ENCODE data around the gene ARL4C. TPM values are rescaled to one million over a fixed set of nuclear protein-coding genes. Genes with fewer than 3 reads are reported as not detected.

The ARL4C gene
- total and polyA plus RNA-seq, 5 donors from 2014 or later = 103 to 407 (median 152) TPM

GRCh38 chr2:234496055-234496834 lies 636 bp downstream of the ARL4C start:
- peaks cover 39% of the 10 kb centered on the region for H3K36me3 Mint-ChIP-seq

GRCh38 chr2:234495251-234496054 lies 1.4 kb downstream of the ARL4C start:
- Histone ChIP-seq H3K9me3 (ENCODE audit: control insufficient read depth in 2 of 2, low read length in 2 of 2) (no peaks in the 10 kb centered on the region), H3K4me3 (ENCODE audit: low read depth, low read length) (peak overlapping the region; percentile 100), H3K4me1 (ENCODE audit: control insufficient read depth, insufficient read depth, low read length, poor library complexity, severe bottlenecking) (peaks cover 63% of the 10 kb centered on the region), H3K27ac (ENCODE audit: insufficient read depth, low read length, poor library complexity, severe bottlenecking) (peak overlapping the region; percentile 96), H3K36me3 (ENCODE audit: control insufficient read depth, insufficient read depth, low read length) (peaks cover 18% of the 10 kb centered on the region), H3K27me3 (ENCODE audit: control insufficient read depth, insufficient read depth, low read length) (no peaks in the 10 kb centered on the region)
- peak overlapping the region; percentile 92 to 100 (median 98) for H3K4me3 Mint-ChIP-seq
- peaks cover 40% of the 10 kb centered on the region for H3K36me3 Mint-ChIP-seq
- peaks cover 9 to 42% (median 33%) of the 10 kb centered on the region in 4 donors for H3K4me1 Mint-ChIP-seq
- peak overlapping the region; percentile 99 to 100 (median 99) for H3K27ac Mint-ChIP-seq
- H3K27me3 Mint-ChIP-seq = peaks cover 6% of the 10 kb centered on the region
- peaks cover 0 to 6% (median 1%) of the 10 kb centered on the region in 7 donors for H3K9me3 Mint-ChIP-seq
- DNase-seq = peak in 1 of 3 donors; percentile 72
- no peak for ATAC-seq (ENCODE audit: low read depth in 2 of 2)

More at GRCh38 chr2:234496055-234496834, 636 bp downstream of the ARL4C start:
- Histone ChIP-seq H3K4me1 (ENCODE audit: control insufficient read depth, insufficient read depth, low read length, poor library complexity, severe bottlenecking) (peaks cover 58% of the 10 kb centered on the region), H3K27me3 (ENCODE audit: control insufficient read depth, insufficient read depth, low read length) (no peaks in the 10 kb centered on the region), H3K27ac (ENCODE audit: insufficient read depth, low read length, poor library complexity, severe bottlenecking) (peak overlapping the region; percentile 96), H3K9me3 (ENCODE audit: control insufficient read depth in 2 of 2, low read length in 2 of 2) (no peaks in the 10 kb centered on the region), H3K4me3 (ENCODE audit: low read depth, low read length) (peak overlapping the region; percentile 100), H3K36me3 (ENCODE audit: control insufficient read depth, insufficient read depth, low read length) (peaks cover 18% of the 10 kb centered on the region)
- Mint-ChIP-seq H3K4me1 (peaks cover 13 to 42% (median 32%) of the 10 kb centered on the region in 4 donors), H3K27me3 (peaks cover 10% of the 10 kb centered on the region), H3K4me3 (peak overlapping the region; percentile 92 to 100 (median 98)), H3K9me3 (peaks cover 0 to 6% (median 1%) of the 10 kb centered on the region in 7 donors), H3K27ac (peak overlapping the region; percentile 99 to 100 (median 99))
- peak; percentile 28 to 81 (median 59) for DNase-seq
- ATAC-seq (ENCODE audit: low read depth in 2 of 2) = peak; percentile 40 to 48

- Histone ChIP-seq H3K4me3 (ENCODE audit: low read depth, low read length) (peak overlapping the region; percentile 100), H3K9me3 (ENCODE audit: control insufficient read depth in 2 of 2, low read length in 2 of 2) (no peaks in the 10 kb centered on the region), H3K27me3 (ENCODE audit: control insufficient read depth, insufficient read depth, low read length) (no peaks in the 10 kb centered on the region), H3K4me1 (ENCODE audit: control insufficient read depth, insufficient read depth, low read length, poor library complexity, severe bottlenecking) (peaks cover 64% of the 10 kb centered on the region), H3K27ac (ENCODE audit: insufficient read depth, low read length, poor library complexity, severe bottlenecking) (peak overlapping the region; percentile 96), H3K36me3 (ENCODE audit: control insufficient read depth, insufficient read depth, low read length) (peaks cover 18% of the 10 kb centered on the region)
- Mint-ChIP-seq H3K9me3 (peaks cover 0 to 6% (median 1%) of the 10 kb centered on the region in 7 donors), H3K36me3 (peaks cover 40% of the 10 kb centered on the region), H3K4me1 (peaks cover 13 to 42% (median 33%) of the 10 kb centered on the region in 4 donors), H3K4me3 (peak overlapping the region; percentile 92 to 100 (median 98)), H3K27me3 (peaks cover 6% of the 10 kb centered on the region), H3K27ac (peak overlapping the region; percentile 99 to 100 (median 99))
- DNase-seq (peak in 2 of 3 donors; percentile 67 to 88), ATAC-seq (ENCODE audit: low read depth in 2 of 2) (peak in 1 of 2 donors; percentile 4)
Observed at GRCh38 chr2:234494361-234495250, 2.3 kb downstream of the ARL4C start.

GRCh38 chr2:234493796-234494195 lies 3.1 kb downstream of the ARL4C start:
- H3K27me3 ChIP-seq (ENCODE audit: control insufficient read depth, insufficient read depth, low read length) = no peaks in the 10 kb centered on the region

GRCh38 chr2:234492717-234493485 lies 4.0 kb downstream of the ARL4C start:
- Mint-ChIP-seq H3K27me3 (peaks cover 6% of the 10 kb centered on the region), H3K9me3 (peaks cover 0 to 6% (median 1%) of the 10 kb centered on the region in 7 donors), H3K4me3 (peak overlapping the region; percentile 92 to 100 (median 98)), H3K27ac (peak overlapping the region; percentile 93 to 100 (median 99)), H3K36me3 (peaks cover 46% of the 10 kb centered on the region), H3K4me1 (peaks cover 19 to 42% (median 34%) of the 10 kb centered on the region in 4 donors)
- Histone ChIP-seq H3K36me3 (ENCODE audit: control insufficient read depth, insufficient read depth, low read length) (peaks cover 21% of the 10 kb centered on the region), H3K27ac (ENCODE audit: insufficient read depth, low read length, poor library complexity, severe bottlenecking) (peak overlapping the region; percentile 96), H3K27me3 (ENCODE audit: control insufficient read depth, insufficient read depth, low read length) (no peaks in the 10 kb centered on the region), H3K4me3 (ENCODE audit: low read depth, low read length) (peak overlapping the region; percentile 100), H3K4me1 (ENCODE audit: control insufficient read depth, insufficient read depth, low read length, poor library complexity, severe bottlenecking) (peaks cover 64% of the 10 kb centered on the region), H3K9me3 (ENCODE audit: control insufficient read depth in 2 of 2, low read length in 2 of 2) (no peaks in the 10 kb centered on the region)
- ATAC-seq (ENCODE audit: low read depth in 2 of 2) = no peak
- DNase-seq = peak in 1 of 3 donors; percentile 65

More at GRCh38 chr2:234493796-234494195, 3.1 kb downstream of the ARL4C start:
- no peak for ATAC-seq (ENCODE audit: low read depth in 2 of 2)
- Histone ChIP-seq H3K4me3 (ENCODE audit: low read depth, low read length) (peak overlapping the region; percentile 100), H3K36me3 (ENCODE audit: control insufficient read depth, insufficient read depth, low read length) (peaks cover 18% of the 10 kb centered on the region), H3K4me1 (ENCODE audit: control insufficient read depth, insufficient read depth, low read length, poor library complexity, severe bottlenecking) (peaks cover 64% of the 10 kb centered on the region), H3K9me3 (ENCODE audit: control insufficient read depth in 2 of 2, low read length in 2 of 2) (no peaks in the 10 kb centered on the region), H3K27ac (ENCODE audit: insufficient read depth, low read length, poor library complexity, severe bottlenecking) (peak overlapping the region; percentile 96)
- Mint-ChIP-seq H3K4me3 (peak overlapping the region; percentile 92 to 100 (median 98)), H3K4me1 (peaks cover 16 to 42% (median 30%) of the 10 kb centered on the region in 4 donors), H3K27ac (peak overlapping the region; percentile 93 to 100 (median 99)), H3K27me3 (peaks cover 6% of the 10 kb centered on the region), H3K9me3 (peaks cover 0 to 6% (median 1%) of the 10 kb centered on the region in 7 donors), H3K36me3 (peaks cover 44% of the 10 kb centered on the region)
- no peak for DNase-seq

- H3K27me3 Mint-ChIP-seq = peaks cover 6% of the 10 kb centered on the region
- peaks cover 21% of the 10 kb centered on the region for H3K36me3 ChIP-seq (ENCODE audit: control insufficient read depth, insufficient read depth, low read length)
- H3K4me1 Mint-ChIP-seq = peaks cover 17 to 48% (median 38%) of the 10 kb centered on the region in 4 donors
- peak overlapping the region; percentile 92 to 100 (median 98) for H3K4me3 Mint-ChIP-seq
- H3K27me3 ChIP-seq (ENCODE audit: control insufficient read depth, insufficient read depth, low read length) = no peaks in the 10 kb centered on the region
- H3K4me1 ChIP-seq (ENCODE audit: control insufficient read depth, insufficient read depth, low read length, poor library complexity, severe bottlenecking) = peaks cover 67% of the 10 kb centered on the region
- peak in 1 of 3 donors; percentile 82 for DNase-seq
- peak overlapping the region; percentile 93 to 100 (median 99) for H3K27ac Mint-ChIP-seq
- no peak for ATAC-seq (ENCODE audit: low read depth in 2 of 2)
- peaks cover 51% of the 10 kb centered on the region for H3K36me3 Mint-ChIP-seq
- H3K27ac ChIP-seq (ENCODE audit: insufficient read depth, low read length, poor library complexity, severe bottlenecking) = peak overlapping the region; percentile 96
- H3K4me3 ChIP-seq (ENCODE audit: low read depth, low read length) = peak overlapping the region; percentile 100
- no peaks in the 10 kb centered on the region for H3K9me3 ChIP-seq (ENCODE audit: control insufficient read depth in 2 of 2, low read length in 2 of 2)
- peaks cover 0 to 6% (median 1%) of the 10 kb centered on the region in 7 donors for H3K9me3 Mint-ChIP-seq
Observed at GRCh38 chr2:234491897-234492296, 5.0 kb downstream of the ARL4C start.
